HG03064 (cell line): Measurements from ENCODE around the gene SNORC.

Source experiments
- ATAC-seq: cut with Tn5 transposase; IDR thresholded peaks from one replicate; pipeline ENCODE4 v1.9.1; 2021; ENCODE audit warnings: low read depth; ENCODE audit not compliant: unreplicated experiment

The SNORC gene

GRCh38 chr2:232882085-232882484, 12.0 kb downstream of the SNORC start:
- ATAC-seq, result no peak

- ATAC-seq, result no peak
Measured at GRCh38 chr2:232882505-232883115, 12.5 kb downstream of the SNORC start.

- ATAC-seq, result no peak
Measured at GRCh38 chr2:232883116-232883721, 13.2 kb downstream of the SNORC start.

GRCh38 chr2:232884001-232884421, 13.9 kb downstream of the SNORC start:
- no peak for ATAC-seq

GRCh38 chr2:232884549-232885263, 14.6 kb downstream of the SNORC start:
- ATAC-seq, result no peak

- no peak for ATAC-seq
Measured at GRCh38 chr2:232885264-232885961, 15.3 kb downstream of the SNORC start.

GRCh38 chr2:232886176-232886575, 16.1 kb downstream of the SNORC start:
- ATAC-seq, result no peak

GRCh38 chr2:232886632-232887031, 16.6 kb downstream of the SNORC start:
- no peak for ATAC-seq

- ATAC-seq, result no peak
Measured at GRCh38 chr2:232887171-232887850, 17.2 kb downstream of the SNORC start.

- no peak for ATAC-seq
Measured at GRCh38 chr2:232888099-232888836, 18.2 kb downstream of the SNORC start.

- ATAC-seq, result no peak
Measured at GRCh38 chr2:232888839-232889529, 18.9 kb downstream of the SNORC start.

- ATAC-seq, result no peak
Measured at GRCh38 chr2:232889876-232890401, 19.9 kb downstream of the SNORC start.

- ATAC-seq, result no peak
Measured at GRCh38 chr2:232890536-232890895, 20.5 kb downstream of the SNORC start.

- ATAC-seq, result no peak
Measured at GRCh38 chr2:232890896-232891601, 21.0 kb downstream of the SNORC start.

GRCh38 chr2:232891621-232892071, 21.6 kb downstream of the SNORC start:
- no peak for ATAC-seq

GRCh38 chr2:232892221-232892620, 22.2 kb downstream of the SNORC start:
- ATAC-seq, result no peak

GRCh38 chr2:232892843-232893242, 22.8 kb downstream of the SNORC start:
- ATAC-seq, result no peak

GRCh38 chr2:232893834-232894233, 23.8 kb downstream of the SNORC start:
- ATAC-seq, result no peak

GRCh38 chr2:232894251-232894650, 24.2 kb downstream of the SNORC start:
- ATAC-seq, result no peak
